ENCODE measurements around the gene PTX3. TPM values are rescaled to one million over a fixed set of nuclear protein-coding genes. Genes with fewer than 3 reads are reported as not detected.

PTX3 gene
- total RNA-seq = 1 to 10 TPM in 2 of 4 donors, under 1 TPM in 1, not detected in 1; 0.87 to 9.1 (median 2.5) TPM

- Histone ChIP-seq H3K27me3 (peaks cover 0 to 3% (median 0%) of the 10 kb centered on the region in 3 donors), H3K4me3 (peak within 1 kb of the TSS; percentile 51 to 61 (median 52)), H3K9me3 (no peaks in the 10 kb centered on the region), H3K27ac (no peak within 1 kb of the TSS), H3K36me3 (no peaks in the 10 kb centered on the region), H3K4me1 (peaks cover 6 to 8% of the 10 kb centered on the region in 2 donors)
- ATAC-seq (no peak), DNase-seq (peak in 1 of 2 donors; percentile 12)
- TF ChIP-seq, protein P1, sequence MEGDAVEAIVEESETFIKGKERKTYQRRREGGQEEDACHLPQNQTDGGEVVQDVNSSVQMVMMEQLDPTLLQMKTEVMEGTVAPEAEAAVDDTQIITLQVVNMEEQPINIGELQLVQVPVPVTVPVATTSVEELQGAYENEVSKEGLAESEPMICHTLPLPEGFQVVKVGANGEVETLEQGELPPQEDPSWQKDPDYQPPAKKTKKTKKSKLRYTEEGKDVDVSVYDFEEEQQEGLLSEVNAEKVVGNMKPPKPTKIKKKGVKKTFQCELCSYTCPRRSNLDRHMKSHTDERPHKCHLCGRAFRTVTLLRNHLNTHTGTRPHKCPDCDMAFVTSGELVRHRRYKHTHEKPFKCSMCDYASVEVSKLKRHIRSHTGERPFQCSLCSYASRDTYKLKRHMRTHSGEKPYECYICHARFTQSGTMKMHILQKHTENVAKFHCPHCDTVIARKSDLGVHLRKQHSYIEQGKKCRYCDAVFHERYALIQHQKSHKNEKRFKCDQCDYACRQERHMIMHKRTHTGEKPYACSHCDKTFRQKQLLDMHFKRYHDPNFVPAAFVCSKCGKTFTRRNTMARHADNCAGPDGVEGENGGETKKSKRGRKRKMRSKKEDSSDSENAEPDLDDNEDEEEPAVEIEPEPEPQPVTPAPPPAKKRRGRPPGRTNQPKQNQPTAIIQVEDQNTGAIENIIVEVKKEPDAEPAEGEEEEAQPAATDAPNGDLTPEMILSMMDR (IDR thresholded peaks at IDR 0.05 in 4 of 5, conservative IDR thresholded peaks at IDR 0.05 in 1 of 5) = no peak
- no peak for TF ChIP-seq POLR2A (IDR thresholded peaks at IDR 0.05)
- in situ Hi-C loops (cut with MboI; ENCODE audit: low sequenced_read_pairs in 4 of 4) (no loop called here), intact Hi-C loops (cut with DNase I; ENCODE audit: low total_unique reads) (no loop called here)
These were observed at the start of gene PTX3 for GRCh38 chr3:157436583-157437291. TSS of gene PTX3 (plus strand) at chr3:157436850. CDS start at chr3:157436934, 84 bp downstream.

DNA sequence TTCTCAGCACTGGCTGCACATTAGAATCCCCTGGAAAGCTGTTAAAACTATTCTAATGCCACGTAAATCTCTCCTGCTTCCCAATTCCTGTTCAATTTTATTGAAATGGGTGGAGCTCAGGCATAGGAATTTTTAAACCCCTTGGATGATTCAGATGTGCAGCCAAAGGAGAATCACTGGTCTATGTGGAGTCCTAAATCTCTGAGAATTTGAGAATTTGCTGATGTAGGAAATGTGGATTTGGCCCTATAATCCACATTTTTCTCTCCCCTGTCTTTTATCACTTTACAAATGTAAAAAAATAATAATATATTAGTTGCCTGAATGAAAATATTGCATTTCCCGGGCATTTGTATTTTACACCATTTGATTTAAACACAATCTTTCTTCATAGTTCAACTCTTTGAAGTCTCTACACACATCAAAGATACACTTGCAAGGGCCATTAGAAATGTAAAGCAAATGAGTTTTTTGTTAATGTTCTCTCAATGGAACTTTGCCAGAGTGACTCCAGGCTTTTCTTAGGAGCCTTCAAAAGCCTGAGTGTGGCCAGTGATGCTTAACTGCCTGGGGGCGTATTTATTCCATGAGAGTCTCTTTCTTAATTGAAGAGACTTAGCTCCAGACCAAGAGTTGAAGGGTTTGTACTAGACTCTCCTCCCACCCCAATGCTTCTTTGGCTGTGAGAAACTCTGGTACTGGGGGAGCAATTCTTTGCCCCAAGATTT lies 48.8 kb upstream of the PTX3 start:
- in situ Hi-C loops (cut with MboI; ENCODE audit: low sequenced_read_pairs in 4 of 4) = no loop called here
- no peak for TF ChIP-seq POLR2A (IDR thresholded peaks at IDR 0.05)
- TF ChIP-seq, protein P1 (IDR thresholded peaks at IDR 0.05 in 4 of 5, conservative IDR thresholded peaks at IDR 0.05 in 1 of 5) = no peak
- Histone ChIP-seq H3K36me3 (no peaks in the 10 kb centered on the region), H3K27me3 (no peaks in the 10 kb centered on the region), H3K4me3 (no peak overlapping the region), H3K4me1 (no peaks in the 10 kb centered on the region), H3K27ac (no peak overlapping the region), H3K9me3 (no peaks in the 10 kb centered on the region)
- intact Hi-C loops (cut with DNase I; ENCODE audit: low total_unique reads) = no loop called here
- no peak for ATAC-seq
- no peak for DNase-seq

DNA sequence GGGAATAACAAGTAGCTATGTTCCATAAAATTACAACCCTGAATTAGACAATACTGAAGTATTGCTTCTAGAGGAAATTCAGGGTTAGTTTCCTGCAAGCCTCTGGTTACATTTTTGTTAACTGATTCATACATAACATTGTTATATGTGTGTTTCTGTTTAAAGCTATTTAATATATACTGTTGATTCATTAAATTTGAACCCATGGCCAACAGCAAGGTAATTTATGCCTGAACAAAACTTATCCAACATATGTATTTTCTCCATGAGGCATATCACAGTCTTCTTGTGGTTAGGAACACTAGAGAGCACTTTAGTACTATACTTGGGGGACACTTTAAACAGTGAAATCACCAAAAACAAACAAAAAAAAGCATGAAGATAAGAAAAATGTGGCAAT lies 47.7 kb upstream of the PTX3 start:
- no peaks in the 10 kb centered on the region for H3K36me3 ChIP-seq
- in situ Hi-C loops (cut with MboI; ENCODE audit: low sequenced_read_pairs in 4 of 4) (no loop called here), intact Hi-C loops (cut with DNase I; ENCODE audit: low total_unique reads) (no loop called here)
- no peak overlapping the region for H3K27ac ChIP-seq
- TF ChIP-seq, protein P1 (IDR thresholded peaks at IDR 0.05 in 4 of 5, conservative IDR thresholded peaks at IDR 0.05 in 1 of 5) = no peak
- TF ChIP-seq POLR2A (IDR thresholded peaks at IDR 0.05) = no peak
- DNase-seq (no peak), ATAC-seq (no peak)
- no peaks in the 10 kb centered on the region for H3K27me3 ChIP-seq
- H3K4me1 ChIP-seq = no peaks in the 10 kb centered on the region
- no peaks in the 10 kb centered on the region for H3K9me3 ChIP-seq
- no peak overlapping the region for H3K4me3 ChIP-seq

DNA sequence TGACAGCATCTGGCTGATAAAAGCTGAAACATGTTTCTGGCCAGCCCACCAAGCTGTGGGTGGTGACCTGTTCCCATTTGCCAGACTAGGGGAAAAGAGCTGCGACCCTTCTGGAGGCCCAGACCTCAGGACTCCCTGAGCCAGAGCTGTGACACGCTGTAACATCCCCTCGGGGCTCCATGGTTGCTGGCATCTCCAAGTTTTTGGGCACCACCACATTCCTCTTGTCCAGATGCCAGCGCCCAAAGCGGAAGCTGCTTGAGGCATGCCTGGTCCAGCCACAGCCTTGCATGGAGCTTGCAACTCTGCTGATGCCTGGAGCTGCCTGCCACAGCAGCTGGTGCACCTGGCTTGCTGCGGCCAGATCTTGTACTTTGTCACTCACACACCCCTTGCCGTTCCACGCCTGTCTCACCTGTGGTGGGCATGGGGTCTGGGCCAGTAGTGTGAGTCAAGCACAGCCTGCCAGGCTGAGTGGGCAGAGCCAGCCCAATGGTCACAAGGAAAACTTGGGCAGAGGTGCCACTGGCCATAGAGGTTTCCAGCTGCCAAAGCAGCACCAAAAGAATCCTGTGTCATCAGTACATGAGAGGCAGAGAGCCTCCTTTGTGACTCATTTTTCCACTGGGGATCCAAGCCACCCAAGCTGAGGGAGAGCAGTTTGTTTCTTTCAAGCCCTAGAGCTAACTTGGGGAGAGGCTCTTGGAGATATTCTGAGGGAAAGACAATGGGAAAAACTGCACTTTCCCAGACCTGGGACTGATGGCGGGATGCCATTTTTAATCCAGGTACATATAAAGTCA lies 45.7 kb upstream of the PTX3 start:
- TF ChIP-seq POLR2A (IDR thresholded peaks at IDR 0.05) = no peak
- TF ChIP-seq, protein P1 (IDR thresholded peaks at IDR 0.05 in 4 of 5, conservative IDR thresholded peaks at IDR 0.05 in 1 of 5) = no peak
- DNase-seq (no peak), ATAC-seq (no peak)
- no peaks in the 10 kb centered on the region for H3K4me1 ChIP-seq
- no peaks in the 10 kb centered on the region for H3K9me3 ChIP-seq
- no peak overlapping the region for H3K27ac ChIP-seq
- in situ Hi-C loops (cut with MboI; ENCODE audit: low sequenced_read_pairs in 4 of 4) = no loop called here
- H3K4me3 ChIP-seq = no peak overlapping the region
- no peaks in the 10 kb centered on the region for H3K27me3 ChIP-seq
- H3K36me3 ChIP-seq = no peaks in the 10 kb centered on the region
- intact Hi-C loops (cut with DNase I; ENCODE audit: low total_unique reads) = no loop called here
